Measurements from ENCODE around the gene CTBP1. TPM values are rescaled to one million over a fixed set of nuclear protein-coding genes. Genes with fewer than 3 reads are reported as not detected.

CTBP1 gene
- total and polyA plus RNA-seq, 9 of the 15 experiments (the other 6 are each of a cell fraction or from before 2014, with no cell fraction given), result 14.5 to 162 (median 68.2) TPM

- no peak for DNase-seq (ENCODE audit: extremely low read depth in 1 of 4, low spot score in 3 of 4)
- H3K27me3 ChIP-seq (ENCODE audit: control insufficient read depth in 2 of 2, insufficient read depth in 2 of 2, low read length in 2 of 2), result no peaks in the 10 kb centered on the region
- no peak overlapping the region for H3K27ac ChIP-seq (ENCODE audit: extremely low read depth, low read depth, low read length)
- CTCF ChIA-PET (ENCODE audit: low intra/inter-chr PET ratio), result no interaction called here
- H3K36me3 ChIP-seq (ENCODE audit: control insufficient read depth, insufficient read depth, low read length), result peaks cover 53% of the 10 kb centered on the region; the same call in 2 of the 3 replicates
- ATAC-seq, result no peak
- intact Hi-C loops (cut with micrococcal nuclease) (no loop called here), in situ Hi-C loops (cut with MboI) (no loop called here)
- H3K9me1 ChIP-seq (ENCODE audit: control insufficient read depth, insufficient read depth, low read length), result no peaks in the 10 kb centered on the region
- peaks cover 0 to 63% of the 10 kb centered on the region in 2 experiments; a peak in 2 of 5 replicates for H3K4me1 ChIP-seq (replicated peaks in 1 of 2; ENCODE audit: control insufficient read depth in 2 of 2, insufficient read depth in 2 of 2, low read length in 2 of 2)
- H3K4me3 ChIP-seq, result no peak overlapping the region
- H3K4me2 ChIP-seq (ENCODE audit: insufficient read depth, low read length), result no peak overlapping the region
- POLR2A ChIA-PET, result interaction anchor here (0.5 to 1.3 kb wide), 3 partner anchors 10 to 23 kb away, joined by 3 to 4 read pairs (median 3); no protein-coding TSS in a partner anchor
- no peak overlapping the region for H2AFZ ChIP-seq (ENCODE audit: low read depth, low read length)
- BruUV-seq (replicated peaks), result no TSS peak
- no peaks in the 10 kb centered on the region; the same call in 1 of the 2 replicates for H4K20me1 ChIP-seq (replicated peaks; ENCODE audit: control insufficient read depth, insufficient read depth, low read length)
- 97% methylated on average over 20 of the region's 34 CpGs for WGBS (ENCODE audit: insufficient coverage, low coverage, missing lambda C conversion rate)
- TF ChIP-seq KDM1A (IDR thresholded peaks at IDR 0.05) (no peak), PHB2 (IDR thresholded peaks at IDR 0.05; ENCODE audit: low read depth) (no peak), MAFK (IDR thresholded peaks at IDR 0.05; ENCODE audit: low read length) (no peak), POLR2G (IDR thresholded peaks at IDR 0.05; ENCODE audit: low read depth, low read length) (peak; percentile 54), PREB (CRISPR knock-in tag; IDR thresholded peaks at IDR 0.05) (no peak), ZFP1 (CRISPR knock-in tag; IDR thresholded peaks at IDR 0.05) (no peak)
- TF ChIP-seq, protein P1, sequence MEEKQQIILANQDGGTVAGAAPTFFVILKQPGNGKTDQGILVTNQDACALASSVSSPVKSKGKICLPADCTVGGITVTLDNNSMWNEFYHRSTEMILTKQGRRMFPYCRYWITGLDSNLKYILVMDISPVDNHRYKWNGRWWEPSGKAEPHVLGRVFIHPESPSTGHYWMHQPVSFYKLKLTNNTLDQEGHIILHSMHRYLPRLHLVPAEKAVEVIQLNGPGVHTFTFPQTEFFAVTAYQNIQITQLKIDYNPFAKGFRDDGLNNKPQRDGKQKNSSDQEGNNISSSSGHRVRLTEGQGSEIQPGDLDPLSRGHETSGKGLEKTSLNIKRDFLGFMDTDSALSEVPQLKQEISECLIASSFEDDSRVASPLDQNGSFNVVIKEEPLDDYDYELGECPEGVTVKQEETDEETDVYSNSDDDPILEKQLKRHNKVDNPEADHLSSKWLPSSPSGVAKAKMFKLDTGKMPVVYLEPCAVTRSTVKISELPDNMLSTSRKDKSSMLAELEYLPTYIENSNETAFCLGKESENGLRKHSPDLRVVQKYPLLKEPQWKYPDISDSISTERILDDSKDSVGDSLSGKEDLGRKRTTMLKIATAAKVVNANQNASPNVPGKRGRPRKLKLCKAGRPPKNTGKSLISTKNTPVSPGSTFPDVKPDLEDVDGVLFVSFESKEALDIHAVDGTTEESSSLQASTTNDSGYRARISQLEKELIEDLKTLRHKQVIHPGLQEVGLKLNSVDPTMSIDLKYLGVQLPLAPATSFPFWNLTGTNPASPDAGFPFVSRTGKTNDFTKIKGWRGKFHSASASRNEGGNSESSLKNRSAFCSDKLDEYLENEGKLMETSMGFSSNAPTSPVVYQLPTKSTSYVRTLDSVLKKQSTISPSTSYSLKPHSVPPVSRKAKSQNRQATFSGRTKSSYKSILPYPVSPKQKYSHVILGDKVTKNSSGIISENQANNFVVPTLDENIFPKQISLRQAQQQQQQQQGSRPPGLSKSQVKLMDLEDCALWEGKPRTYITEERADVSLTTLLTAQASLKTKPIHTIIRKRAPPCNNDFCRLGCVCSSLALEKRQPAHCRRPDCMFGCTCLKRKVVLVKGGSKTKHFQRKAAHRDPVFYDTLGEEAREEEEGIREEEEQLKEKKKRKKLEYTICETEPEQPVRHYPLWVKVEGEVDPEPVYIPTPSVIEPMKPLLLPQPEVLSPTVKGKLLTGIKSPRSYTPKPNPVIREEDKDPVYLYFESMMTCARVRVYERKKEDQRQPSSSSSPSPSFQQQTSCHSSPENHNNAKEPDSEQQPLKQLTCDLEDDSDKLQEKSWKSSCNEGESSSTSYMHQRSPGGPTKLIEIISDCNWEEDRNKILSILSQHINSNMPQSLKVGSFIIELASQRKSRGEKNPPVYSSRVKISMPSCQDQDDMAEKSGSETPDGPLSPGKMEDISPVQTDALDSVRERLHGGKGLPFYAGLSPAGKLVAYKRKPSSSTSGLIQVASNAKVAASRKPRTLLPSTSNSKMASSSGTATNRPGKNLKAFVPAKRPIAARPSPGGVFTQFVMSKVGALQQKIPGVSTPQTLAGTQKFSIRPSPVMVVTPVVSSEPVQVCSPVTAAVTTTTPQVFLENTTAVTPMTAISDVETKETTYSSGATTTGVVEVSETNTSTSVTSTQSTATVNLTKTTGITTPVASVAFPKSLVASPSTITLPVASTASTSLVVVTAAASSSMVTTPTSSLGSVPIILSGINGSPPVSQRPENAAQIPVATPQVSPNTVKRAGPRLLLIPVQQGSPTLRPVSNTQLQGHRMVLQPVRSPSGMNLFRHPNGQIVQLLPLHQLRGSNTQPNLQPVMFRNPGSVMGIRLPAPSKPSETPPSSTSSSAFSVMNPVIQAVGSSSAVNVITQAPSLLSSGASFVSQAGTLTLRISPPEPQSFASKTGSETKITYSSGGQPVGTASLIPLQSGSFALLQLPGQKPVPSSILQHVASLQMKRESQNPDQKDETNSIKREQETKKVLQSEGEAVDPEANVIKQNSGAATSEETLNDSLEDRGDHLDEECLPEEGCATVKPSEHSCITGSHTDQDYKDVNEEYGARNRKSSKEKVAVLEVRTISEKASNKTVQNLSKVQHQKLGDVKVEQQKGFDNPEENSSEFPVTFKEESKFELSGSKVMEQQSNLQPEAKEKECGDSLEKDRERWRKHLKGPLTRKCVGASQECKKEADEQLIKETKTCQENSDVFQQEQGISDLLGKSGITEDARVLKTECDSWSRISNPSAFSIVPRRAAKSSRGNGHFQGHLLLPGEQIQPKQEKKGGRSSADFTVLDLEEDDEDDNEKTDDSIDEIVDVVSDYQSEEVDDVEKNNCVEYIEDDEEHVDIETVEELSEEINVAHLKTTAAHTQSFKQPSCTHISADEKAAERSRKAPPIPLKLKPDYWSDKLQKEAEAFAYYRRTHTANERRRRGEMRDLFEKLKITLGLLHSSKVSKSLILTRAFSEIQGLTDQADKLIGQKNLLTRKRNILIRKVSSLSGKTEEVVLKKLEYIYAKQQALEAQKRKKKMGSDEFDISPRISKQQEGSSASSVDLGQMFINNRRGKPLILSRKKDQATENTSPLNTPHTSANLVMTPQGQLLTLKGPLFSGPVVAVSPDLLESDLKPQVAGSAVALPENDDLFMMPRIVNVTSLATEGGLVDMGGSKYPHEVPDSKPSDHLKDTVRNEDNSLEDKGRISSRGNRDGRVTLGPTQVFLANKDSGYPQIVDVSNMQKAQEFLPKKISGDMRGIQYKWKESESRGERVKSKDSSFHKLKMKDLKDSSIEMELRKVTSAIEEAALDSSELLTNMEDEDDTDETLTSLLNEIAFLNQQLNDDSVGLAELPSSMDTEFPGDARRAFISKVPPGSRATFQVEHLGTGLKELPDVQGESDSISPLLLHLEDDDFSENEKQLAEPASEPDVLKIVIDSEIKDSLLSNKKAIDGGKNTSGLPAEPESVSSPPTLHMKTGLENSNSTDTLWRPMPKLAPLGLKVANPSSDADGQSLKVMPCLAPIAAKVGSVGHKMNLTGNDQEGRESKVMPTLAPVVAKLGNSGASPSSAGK (IDR thresholded peaks at IDR 0.05), result no peak
- H3K9me3 ChIP-seq (replicated peaks; ENCODE audit: control insufficient read depth, insufficient read depth, low read depth, low read length), result no peaks in the 10 kb centered on the region
- H3K79me2 ChIP-seq (ENCODE audit: control insufficient read depth, insufficient read depth, low read length), result no peaks in the 10 kb centered on the region
- no peak overlapping the region for H3K9ac ChIP-seq (ENCODE audit: insufficient read depth in 1 of 2, low read depth in 2 of 2, low read length in 2 of 2)
- FAIRE-seq, result peak; percentile 44
Measured at GRCh38 chr4:1211891-1212545, 36.9 kb downstream of the CTBP1 start.

Data from K562 (cell line).